Measurements from ENCODE around the gene VSIG10L. TPM values are rescaled to one million over a fixed set of nuclear protein-coding genes. Genes with fewer than 3 reads are reported as not detected.

Gene VSIG10L
- total and polyA plus RNA-seq, 7 donors = 0.35 to 2.3 (median 0.79) TPM

- no peak for ATAC-seq
- no peaks in the 10 kb centered on the region for H3K9me3 ChIP-seq
- H3K27ac ChIP-seq = peak overlapping the region; percentile 63
- 91 to 97% (median 96%) methylated on average over 11 of the region's 11 CpGs for WGBS, 3 donors
- no peak overlapping the region for H3K4me3 ChIP-seq
- H3K27me3 ChIP-seq (ENCODE audit: insufficient read depth in 3 of 3, low read length in 2 of 3) = no peaks in the 10 kb centered on the region
- H3K4me1 ChIP-seq = no peaks in the 10 kb centered on the region
- intact Hi-C loops (cut with DNase I) = no loop called here
- TF ChIP-seq CTCF (IDR thresholded peaks at IDR 0.05) = no peak
- no peak for DNase-seq
- peaks cover 3 to 65% of the 10 kb centered on the region in 2 donors for H3K36me3 ChIP-seq (ENCODE audit: insufficient read depth in 1 of 2, low read depth in 1 of 2)
Observed at GRCh38 chr19:51351266-51351990, 9.5 kb upstream of the VSIG10L start.

- DNase-seq (peak in 1 of 2 donors; percentile 19), ATAC-seq (no peak)
- H3K4me1 ChIP-seq = no peaks in the 10 kb centered on the region
- H3K27ac ChIP-seq = no peak overlapping the region
- no peak overlapping the region for H3K4me3 ChIP-seq
- 71 to 87% (median 83%) methylated on average over 10 of the region's 10 CpGs for WGBS, 3 donors
- no peak for TF ChIP-seq CTCF (IDR thresholded peaks at IDR 0.05)
- peaks cover 0 to 75% of the 10 kb centered on the region in 2 donors for H3K36me3 ChIP-seq (ENCODE audit: insufficient read depth in 1 of 2, low read depth in 1 of 2)
- no peaks in the 10 kb centered on the region for H3K27me3 ChIP-seq (ENCODE audit: insufficient read depth in 3 of 3, low read length in 2 of 3)
- intact Hi-C loops (cut with DNase I) = no loop called here
- H3K9me3 ChIP-seq = no peaks in the 10 kb centered on the region
Observed at GRCh38 chr19:51347209-51347928, 5.4 kb upstream of the VSIG10L start.

- TF ChIP-seq CTCF (IDR thresholded peaks at IDR 0.05) = no peak
- DNase-seq (no peak), ATAC-seq (no peak)
- no peaks in the 10 kb centered on the region for H3K4me1 ChIP-seq
- 86 to 92% (median 88%) methylated on average over 17 of the region's 17 CpGs for WGBS, 3 donors
- peaks cover 0 to 68% of the 10 kb centered on the region in 2 donors for H3K36me3 ChIP-seq (ENCODE audit: insufficient read depth in 1 of 2, low read depth in 1 of 2)
- intact Hi-C loops (cut with DNase I) = no loop called here
- H3K9me3 ChIP-seq = no peaks in the 10 kb centered on the region
- H3K27ac ChIP-seq = no peak overlapping the region
- no peak overlapping the region for H3K4me3 ChIP-seq
- no peaks in the 10 kb centered on the region for H3K27me3 ChIP-seq (ENCODE audit: insufficient read depth in 3 of 3, low read length in 2 of 3)
Observed at GRCh38 chr19:51346742-51347141, 4.8 kb upstream of the VSIG10L start.

GRCh38 chr19:51345076-51345620 lies 3.2 kb upstream of the VSIG10L start:
- DNase-seq (peak in 1 of 2 donors; percentile 9), ATAC-seq (no peak)
- WGBS, 3 donors = 97 to 98% (median 97%) methylated on average over 9 of the region's 9 CpGs
- H3K36me3 ChIP-seq (ENCODE audit: insufficient read depth in 1 of 2, low read depth in 1 of 2) = peaks cover 0 to 52% of the 10 kb centered on the region in 2 donors
- H3K27ac ChIP-seq = no peak overlapping the region
- H3K9me3 ChIP-seq = no peaks in the 10 kb centered on the region
- TF ChIP-seq CTCF (IDR thresholded peaks at IDR 0.05) = no peak
- no peak overlapping the region for H3K4me3 ChIP-seq
- no peaks in the 10 kb centered on the region for H3K27me3 ChIP-seq (ENCODE audit: insufficient read depth in 3 of 3, low read length in 2 of 3)
- H3K4me1 ChIP-seq = no peaks in the 10 kb centered on the region
- intact Hi-C loops (cut with DNase I) = no loop called here
